ENCODE results near the gene MAPK14.
"Not testable (repeated sequence)": the region's sequence is repeated elsewhere in the genome, so short reads cannot be mapped to it uniquely, and the experiment has no call there.

MAPK14 gene

GRCh38 chr6:36122495-36123269 lies 95.1 kb downstream of the MAPK14 start:
- DNase-seq: no peak
- no peak overlapping the region for H3K4me3 Mint-ChIP-seq
- H3K9me3 Mint-ChIP-seq: no peaks in the 10 kb centered on the region
- no peaks in the 10 kb centered on the region for H3K36me3 Mint-ChIP-seq (ENCODE audit: low read depth)
- H3K27ac Mint-ChIP-seq: no peak overlapping the region
- peaks cover 29% of the 10 kb centered on the region for H3K4me1 Mint-ChIP-seq
- peaks cover 16% of the 10 kb centered on the region for H3K27me3 Mint-ChIP-seq (ENCODE audit: low read depth, poor library complexity)
- no peak for TF ChIP-seq CTCF (IDR thresholded peaks at IDR 0.05)

- peak; percentile 36 for TF ChIP-seq CTCF (IDR thresholded peaks at IDR 0.05)
- peak; percentile 76 for DNase-seq
- H3K9me3 Mint-ChIP-seq: no peaks in the 10 kb centered on the region
- H3K27ac Mint-ChIP-seq: no peak overlapping the region
- peaks cover 25% of the 10 kb centered on the region for H3K27me3 Mint-ChIP-seq (ENCODE audit: low read depth, poor library complexity)
- H3K36me3 Mint-ChIP-seq (ENCODE audit: low read depth): no peaks in the 10 kb centered on the region
- peaks cover 29% of the 10 kb centered on the region for H3K4me1 Mint-ChIP-seq
- H3K4me3 Mint-ChIP-seq: no peak overlapping the region
Measured at GRCh38 chr6:36123270-36124139, 95.9 kb downstream of the MAPK14 start.

GRCh38 chr6:36124346-36124745 lies 96.7 kb downstream of the MAPK14 start:
- not testable (repeated sequence) for H3K27ac Mint-ChIP-seq, H3K4me3 Mint-ChIP-seq

GRCh38 chr6:36124881-36125280 lies 97.3 kb downstream of the MAPK14 start:
- no peak for TF ChIP-seq CTCF (IDR thresholded peaks at IDR 0.05)
- peaks cover 38% of the 10 kb centered on the region for H3K27me3 Mint-ChIP-seq (ENCODE audit: low read depth, poor library complexity)
- H3K36me3 Mint-ChIP-seq (ENCODE audit: low read depth): no peaks in the 10 kb centered on the region
- H3K9me3 Mint-ChIP-seq: no peaks in the 10 kb centered on the region
- no peak for DNase-seq
- H3K4me1 Mint-ChIP-seq: peaks cover 33% of the 10 kb centered on the region
- H3K4me3 Mint-ChIP-seq: no peak overlapping the region
- no peak overlapping the region for H3K27ac Mint-ChIP-seq

More at GRCh38 chr6:36124346-36124745, 96.7 kb downstream of the MAPK14 start:
- H3K9me3 Mint-ChIP-seq; DNase-seq; H3K36me3 Mint-ChIP-seq (ENCODE audit: low read depth): not testable (repeated sequence)
- H3K4me1 Mint-ChIP-seq: peaks cover 29% of the 10 kb centered on the region
- H3K27me3 Mint-ChIP-seq (ENCODE audit: low read depth, poor library complexity): peaks cover 33% of the 10 kb centered on the region

GRCh38 chr6:36125575-36125974 lies 98.0 kb downstream of the MAPK14 start:
- Mint-ChIP-seq H3K4me3 (no peak overlapping the region), H3K9me3 (no peaks in the 10 kb centered on the region), H3K4me1 (peaks cover 29% of the 10 kb centered on the region), H3K27ac (no peak overlapping the region), H3K27me3 (ENCODE audit: low read depth, poor library complexity) (peaks cover 40% of the 10 kb centered on the region), H3K36me3 (ENCODE audit: low read depth) (no peaks in the 10 kb centered on the region)
- no peak for DNase-seq
- TF ChIP-seq CTCF (IDR thresholded peaks at IDR 0.05): no peak

GRCh38 chr6:36126121-36126520 lies 98.5 kb downstream of the MAPK14 start:
- DNase-seq: no peak
- Mint-ChIP-seq H3K9me3 (no peaks in the 10 kb centered on the region), H3K4me3 (no peak overlapping the region), H3K4me1 (peaks cover 28% of the 10 kb centered on the region), H3K27me3 (ENCODE audit: low read depth, poor library complexity) (peaks cover 44% of the 10 kb centered on the region), H3K27ac (no peak overlapping the region), H3K36me3 (ENCODE audit: low read depth) (no peaks in the 10 kb centered on the region)
- TF ChIP-seq CTCF (IDR thresholded peaks at IDR 0.05): no peak

Measured in nephron progenitor cell (in vitro differentiated cells).